ENCODE measurements around the gene GPX2. TPM values are rescaled to one million over a fixed set of nuclear protein-coding genes. Genes with fewer than 3 reads are reported as not detected.

The GPX2 gene
- total RNA-seq, 1 donor from 2014 or later: not detected

- Histone ChIP-seq H3K36me3 (ENCODE audit: insufficient read depth, low read length) (no peaks in the 10 kb centered on the region), H3K79me2 (ENCODE audit: insufficient read depth, low read length) (peaks cover 17% of the 10 kb centered on the region), H3K9me3 (ENCODE audit: insufficient read depth, low read depth, low read length) (no peaks in the 10 kb centered on the region), H3K9ac (ENCODE audit: low read length) (no peak overlapping the region), H3K4me1 (ENCODE audit: insufficient read depth, low read length) (peaks cover 18% of the 10 kb centered on the region), H3K4me3 (ENCODE audit: insufficient read depth, low read depth, low read length) (no peak overlapping the region), H4K20me1 (ENCODE audit: insufficient read depth, low read length) (peaks cover 10% of the 10 kb centered on the region), H3K27ac (ENCODE audit: low read depth, low read length) (no peak overlapping the region), H2AFZ (ENCODE audit: low read depth, low read length) (no peak overlapping the region), H3K27me3 (ENCODE audit: insufficient read depth, low read length) (peaks cover 13% of the 10 kb centered on the region), H3K4me2 (ENCODE audit: low read length) (no peak overlapping the region)
- no peaks in the 10 kb centered on the region for H3K9me3 Mint-ChIP-seq (ENCODE audit: unreplicated experiment)
- DNase-seq (ENCODE audit: low read depth): no peak
- no peak overlapping the region for H3K27ac Mint-ChIP-seq (ENCODE audit: unreplicated experiment)
- no peak overlapping the region for H3K4me3 Mint-ChIP-seq (ENCODE audit: unreplicated experiment)
- peaks cover 7% of the 10 kb centered on the region for H3K4me1 Mint-ChIP-seq (ENCODE audit: low read depth, unreplicated experiment)
- TF ChIP-seq CTCF (IDR thresholded peaks at IDR 0.05; ENCODE audit: insufficient read depth, low read depth, low read length): peak; percentile 74
- TF ChIP-seq EZH2 (IDR thresholded peaks at IDR 0.05; ENCODE audit: insufficient read depth, low read length): no peak
- no peaks in the 10 kb centered on the region for H3K36me3 Mint-ChIP-seq (ENCODE audit: low read depth, unreplicated experiment)
- FAIRE-seq: no peak
- H3K27me3 Mint-ChIP-seq (ENCODE audit: low read depth, unreplicated experiment): no peaks in the 10 kb centered on the region
Observed at GRCh38 chr14:64910847-64911495, 31.6 kb downstream of the GPX2 start.

GRCh38 chr14:64906022-64906421 lies 36.5 kb downstream of the GPX2 start:
- H3K4me3 ChIP-seq (ENCODE audit: insufficient read depth, low read depth, low read length): no peak overlapping the region
- DNase-seq (ENCODE audit: low read depth): no peak
- FAIRE-seq: no peak
- TF ChIP-seq CTCF (IDR thresholded peaks at IDR 0.05; ENCODE audit: insufficient read depth, low read depth, low read length) (no peak), EZH2 (IDR thresholded peaks at IDR 0.05; ENCODE audit: insufficient read depth, low read length) (no peak)
- H3K4me1 ChIP-seq (ENCODE audit: insufficient read depth, low read length): no peaks in the 10 kb centered on the region
- Mint-ChIP-seq H3K9me3 (ENCODE audit: unreplicated experiment) (no peaks in the 10 kb centered on the region), H3K4me1 (ENCODE audit: low read depth, unreplicated experiment) (peaks cover 5% of the 10 kb centered on the region), H3K4me3 (ENCODE audit: unreplicated experiment) (no peak overlapping the region), H3K27ac (ENCODE audit: unreplicated experiment) (no peak overlapping the region), H3K36me3 (ENCODE audit: low read depth, unreplicated experiment) (no peaks in the 10 kb centered on the region), H3K27me3 (ENCODE audit: low read depth, unreplicated experiment) (peaks cover 2% of the 10 kb centered on the region)
- H4K20me1 ChIP-seq (ENCODE audit: insufficient read depth, low read length): no peaks in the 10 kb centered on the region
- no peak overlapping the region for H2AFZ ChIP-seq (ENCODE audit: low read depth, low read length)
- no peak overlapping the region for H3K9ac ChIP-seq (ENCODE audit: low read length)
- no peaks in the 10 kb centered on the region for H3K9me3 ChIP-seq (ENCODE audit: insufficient read depth, low read depth, low read length)
- no peaks in the 10 kb centered on the region for H3K79me2 ChIP-seq (ENCODE audit: insufficient read depth, low read length)
- H3K27me3 ChIP-seq (ENCODE audit: insufficient read depth, low read length): peaks cover 28% of the 10 kb centered on the region
- no peaks in the 10 kb centered on the region for H3K36me3 ChIP-seq (ENCODE audit: insufficient read depth, low read length)
- no peak overlapping the region for H3K4me2 ChIP-seq (ENCODE audit: low read length)
- H3K27ac ChIP-seq (ENCODE audit: low read depth, low read length): no peak overlapping the region

GRCh38 chr14:64899958-64900357 lies 42.6 kb downstream of the GPX2 start:
- H3K36me3 Mint-ChIP-seq (ENCODE audit: low read depth, unreplicated experiment): no peaks in the 10 kb centered on the region
- H3K4me1 Mint-ChIP-seq (ENCODE audit: low read depth, unreplicated experiment): peaks cover 6% of the 10 kb centered on the region
- no peak overlapping the region for H3K27ac ChIP-seq (ENCODE audit: low read depth, low read length)
- peaks cover 3% of the 10 kb centered on the region for H3K9me3 Mint-ChIP-seq (ENCODE audit: unreplicated experiment)
- peaks cover 26% of the 10 kb centered on the region for H3K27me3 ChIP-seq (ENCODE audit: insufficient read depth, low read length)
- H3K4me2 ChIP-seq (ENCODE audit: low read length): no peak overlapping the region
- no peaks in the 10 kb centered on the region for H3K36me3 ChIP-seq (ENCODE audit: insufficient read depth, low read length)
- DNase-seq (ENCODE audit: low read depth) (peak; percentile 29), FAIRE-seq (no peak)
- H3K4me3 ChIP-seq (ENCODE audit: insufficient read depth, low read depth, low read length): no peak overlapping the region
- no peak overlapping the region for H3K4me3 Mint-ChIP-seq (ENCODE audit: unreplicated experiment)
- H3K9me3 ChIP-seq (ENCODE audit: insufficient read depth, low read depth, low read length): no peaks in the 10 kb centered on the region
- H3K27ac Mint-ChIP-seq (ENCODE audit: unreplicated experiment): no peak overlapping the region
- TF ChIP-seq CTCF (IDR thresholded peaks at IDR 0.05; ENCODE audit: insufficient read depth, low read depth, low read length): no peak
- no peak for TF ChIP-seq EZH2 (IDR thresholded peaks at IDR 0.05; ENCODE audit: insufficient read depth, low read length)
- H3K9ac ChIP-seq (ENCODE audit: low read length): no peak overlapping the region
- peaks cover 14% of the 10 kb centered on the region for H3K27me3 Mint-ChIP-seq (ENCODE audit: low read depth, unreplicated experiment)
- no peaks in the 10 kb centered on the region for H4K20me1 ChIP-seq (ENCODE audit: insufficient read depth, low read length)
- H3K4me1 ChIP-seq (ENCODE audit: insufficient read depth, low read length): no peaks in the 10 kb centered on the region
- H2AFZ ChIP-seq (ENCODE audit: low read depth, low read length): no peak overlapping the region
- H3K79me2 ChIP-seq (ENCODE audit: insufficient read depth, low read length): no peaks in the 10 kb centered on the region
